Stimulated activated CD4-positive, alpha-beta T cell treated with anti-CD3 and anti-CD28 coated beads, Interleukin-12 subunit alpha, Interleukin-12 subunit beta, amount 100 ng/mL, for 4 hours (primary cell): ENCODE results near the gene CCDC9B.

ENCODE experiments used
- DNase-seq: peaks from one replicate; pipeline ENCODE4 v3.0.0-alpha.2; 2020

CCDC9B gene

GRCh38 chr15:40306371-40306770, 34.4 kb downstream of the CCDC9B start:
- DNase-seq = no peak

DNA sequence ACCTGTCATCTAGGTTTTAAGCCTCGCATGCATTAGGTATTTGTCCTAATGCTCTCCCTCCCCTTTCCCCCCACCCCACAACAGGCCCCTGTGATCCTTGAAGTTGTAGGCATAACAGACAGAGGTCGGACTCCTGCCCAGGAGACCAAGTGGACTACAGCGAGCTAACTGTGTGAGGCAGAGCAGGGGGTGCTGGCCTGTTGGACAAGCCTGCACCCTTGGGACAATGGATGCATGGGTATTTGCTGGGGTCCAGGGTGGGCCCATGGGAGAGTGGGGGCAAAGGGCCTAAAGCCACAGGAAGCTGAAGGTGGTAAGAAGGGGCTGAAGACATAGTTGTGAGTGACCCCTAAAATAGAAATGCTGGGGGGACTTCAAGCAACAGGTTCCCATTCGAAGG, 35.5 kb downstream of the CCDC9B start:
- DNase-seq = no peak

GRCh38 chr15:40303576-40303975, 37.2 kb downstream of the CCDC9B start:
- DNase-seq = no peak

- DNase-seq = no peak
Observed at GRCh38 chr15:40302981-40303380, 37.8 kb downstream of the CCDC9B start.

GRCh38 chr15:40302288-40302886, 38.4 kb downstream of the CCDC9B start:
- DNase-seq = no peak

DNA sequence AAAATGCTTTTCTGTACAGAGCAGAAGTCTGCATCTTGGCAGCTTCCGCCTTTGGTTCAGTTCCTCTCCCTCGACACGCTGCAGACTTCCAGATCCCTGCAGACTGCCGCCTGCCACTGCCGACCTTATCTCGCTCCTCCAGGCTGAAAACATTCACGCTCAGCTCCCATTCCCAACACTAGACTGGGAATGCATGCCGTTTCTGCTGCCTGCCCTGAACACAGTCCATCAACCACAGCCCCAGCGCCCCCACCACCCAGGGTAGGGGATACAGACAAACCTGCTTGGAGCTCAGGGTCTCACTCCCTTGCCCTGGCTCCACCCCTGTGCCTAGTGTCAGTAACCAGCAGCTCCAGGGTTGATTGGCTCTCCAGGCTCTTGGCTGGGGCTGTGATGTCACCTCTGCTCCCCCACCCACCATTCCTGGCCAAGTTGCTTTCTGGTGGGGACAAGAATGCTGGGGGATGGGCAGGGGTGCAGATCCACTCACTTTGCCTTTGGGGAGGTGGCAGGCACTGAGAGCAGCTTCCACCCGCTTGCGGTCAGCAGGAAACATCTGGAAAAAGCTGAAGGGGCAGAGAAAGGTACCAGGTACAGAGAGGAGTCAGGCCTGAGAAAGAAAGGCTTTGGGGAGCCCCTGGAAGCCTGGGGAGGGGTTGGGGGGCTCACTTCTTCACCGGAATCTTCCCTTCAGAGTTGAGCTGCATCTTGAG, 39.1 kb downstream of the CCDC9B start:
- DNase-seq = no peak

- DNase-seq = no peak
Observed at GRCh38 chr15:40300771-40301170, 40.0 kb downstream of the CCDC9B start.

GRCh38 chr15:40300367-40300766, 40.4 kb downstream of the CCDC9B start:
- no peak for DNase-seq

DNA sequence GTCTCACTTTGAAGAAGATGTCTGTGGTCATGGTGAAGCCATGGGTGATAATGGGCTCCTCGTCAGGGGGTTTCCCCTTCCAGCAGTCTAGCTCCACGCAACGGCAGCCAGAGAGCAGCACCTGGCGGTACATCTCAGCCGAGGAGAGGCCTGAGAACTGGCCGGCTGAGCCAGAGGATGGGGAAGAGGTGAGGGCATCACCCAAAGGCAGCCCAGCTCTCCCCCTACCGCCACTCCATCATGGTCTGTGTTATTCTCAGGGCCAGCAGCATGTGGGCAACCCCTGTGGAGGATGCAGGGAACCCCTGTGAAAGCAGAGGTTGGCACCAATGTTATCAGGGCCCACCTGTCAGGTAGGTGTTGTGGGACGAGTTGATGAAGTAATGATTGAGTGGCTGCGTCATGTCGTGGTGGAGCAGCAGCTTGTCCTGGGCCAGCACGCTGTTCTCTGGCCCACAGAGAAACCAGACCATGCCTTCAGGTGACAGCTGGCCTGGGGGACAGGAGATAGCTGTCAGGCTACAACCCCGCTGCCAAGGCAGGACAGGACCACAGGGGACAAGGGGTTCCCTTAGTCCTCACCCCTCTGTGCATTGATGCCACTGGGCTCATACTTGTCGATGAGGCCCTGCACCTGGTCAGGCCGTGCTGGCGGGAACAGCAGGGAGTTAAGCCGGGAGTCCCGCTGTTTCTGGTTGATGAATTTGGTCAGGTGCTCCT, 42.4 kb downstream of the CCDC9B start:
- DNase-seq = no peak

GRCh38 chr15:40297356-40297755, 43.4 kb downstream of the CCDC9B start:
- DNase-seq = no peak

DNA sequence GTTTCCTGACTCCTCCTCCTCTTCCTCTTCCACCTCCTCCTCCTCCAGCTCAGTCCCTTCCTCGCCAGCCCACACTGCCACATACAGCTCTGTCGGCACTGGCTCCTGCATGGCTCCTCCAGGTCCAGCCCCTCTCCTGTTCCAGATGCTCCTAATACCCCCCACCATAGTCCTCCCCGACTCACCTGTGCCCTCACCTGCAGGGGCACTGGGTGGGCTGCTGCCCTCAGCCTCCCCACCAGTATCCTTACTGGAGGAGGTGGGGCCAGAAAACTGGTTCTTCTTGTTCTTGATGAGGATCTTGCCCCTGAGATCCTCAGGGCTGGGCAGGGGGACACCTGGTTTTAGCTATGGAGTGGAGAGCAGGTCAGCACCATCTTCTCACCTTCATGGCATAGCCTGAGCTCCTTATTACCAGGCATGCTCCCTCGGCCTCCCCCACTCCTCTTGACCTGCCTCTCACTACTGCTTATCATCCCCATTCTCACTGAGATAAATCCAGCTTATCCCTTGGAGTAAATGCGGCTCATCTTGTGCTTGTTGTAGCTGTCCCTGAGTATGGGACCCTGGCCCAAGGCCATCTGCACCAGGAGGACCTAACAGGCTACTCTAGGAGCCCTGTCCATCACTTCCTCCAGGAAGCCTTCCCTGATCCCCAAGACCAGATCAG, 44.0 kb downstream of the CCDC9B start:
- DNase-seq = no peak

DNA sequence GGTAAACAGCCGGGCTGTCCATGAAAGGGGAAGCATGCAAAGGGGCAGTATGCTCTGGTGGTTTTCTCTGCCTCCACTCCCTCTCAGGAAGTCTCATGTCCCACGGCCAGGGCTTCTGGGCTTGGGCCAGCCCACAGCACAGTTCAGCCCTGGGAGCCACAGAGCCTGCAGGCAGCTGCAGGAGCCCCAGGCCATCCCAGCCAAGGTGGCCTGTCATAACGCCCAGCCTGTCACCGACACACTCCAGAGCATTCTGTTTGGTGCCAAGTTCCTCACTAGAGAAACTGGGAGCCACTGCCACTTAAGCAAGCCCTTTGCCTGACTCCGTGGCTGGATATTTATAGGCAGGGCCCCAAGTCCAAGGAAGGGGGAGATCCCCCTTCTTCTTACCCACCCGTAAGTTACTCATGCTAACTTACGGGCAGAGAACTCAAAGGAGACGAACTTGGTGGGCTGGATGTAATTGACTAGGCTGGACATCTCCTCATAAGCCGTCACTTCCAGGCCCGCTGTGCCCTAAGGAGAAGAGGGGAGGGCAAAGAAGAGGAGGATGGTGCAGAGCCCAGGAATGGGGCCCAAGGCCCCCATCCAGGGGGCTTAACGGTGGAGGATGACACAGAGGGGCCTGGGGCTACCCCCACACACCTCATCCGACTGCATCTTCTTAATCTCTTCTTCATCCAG, 44.7 kb downstream of the CCDC9B start:
- no peak for DNase-seq

DNA sequence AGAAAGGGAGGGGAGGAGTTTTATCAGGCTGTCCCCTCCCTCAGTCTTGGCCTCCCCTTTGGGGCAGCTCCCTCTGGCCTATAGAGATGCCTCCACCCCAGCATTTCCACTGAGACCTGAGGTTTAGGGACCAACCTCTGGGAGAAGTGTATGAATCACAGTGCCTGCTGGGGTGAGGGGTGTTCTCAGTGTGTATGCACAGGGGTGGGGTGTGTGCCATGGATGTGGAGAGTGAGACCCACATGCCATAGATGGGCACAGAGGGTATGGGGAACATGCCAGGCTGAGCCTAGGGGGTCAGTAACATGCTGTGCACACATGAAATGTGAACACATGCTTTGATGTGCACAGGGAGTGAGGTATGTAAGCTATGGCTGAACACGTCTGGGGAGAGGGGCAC, 45.4 kb downstream of the CCDC9B start:
- DNase-seq = no peak

DNA sequence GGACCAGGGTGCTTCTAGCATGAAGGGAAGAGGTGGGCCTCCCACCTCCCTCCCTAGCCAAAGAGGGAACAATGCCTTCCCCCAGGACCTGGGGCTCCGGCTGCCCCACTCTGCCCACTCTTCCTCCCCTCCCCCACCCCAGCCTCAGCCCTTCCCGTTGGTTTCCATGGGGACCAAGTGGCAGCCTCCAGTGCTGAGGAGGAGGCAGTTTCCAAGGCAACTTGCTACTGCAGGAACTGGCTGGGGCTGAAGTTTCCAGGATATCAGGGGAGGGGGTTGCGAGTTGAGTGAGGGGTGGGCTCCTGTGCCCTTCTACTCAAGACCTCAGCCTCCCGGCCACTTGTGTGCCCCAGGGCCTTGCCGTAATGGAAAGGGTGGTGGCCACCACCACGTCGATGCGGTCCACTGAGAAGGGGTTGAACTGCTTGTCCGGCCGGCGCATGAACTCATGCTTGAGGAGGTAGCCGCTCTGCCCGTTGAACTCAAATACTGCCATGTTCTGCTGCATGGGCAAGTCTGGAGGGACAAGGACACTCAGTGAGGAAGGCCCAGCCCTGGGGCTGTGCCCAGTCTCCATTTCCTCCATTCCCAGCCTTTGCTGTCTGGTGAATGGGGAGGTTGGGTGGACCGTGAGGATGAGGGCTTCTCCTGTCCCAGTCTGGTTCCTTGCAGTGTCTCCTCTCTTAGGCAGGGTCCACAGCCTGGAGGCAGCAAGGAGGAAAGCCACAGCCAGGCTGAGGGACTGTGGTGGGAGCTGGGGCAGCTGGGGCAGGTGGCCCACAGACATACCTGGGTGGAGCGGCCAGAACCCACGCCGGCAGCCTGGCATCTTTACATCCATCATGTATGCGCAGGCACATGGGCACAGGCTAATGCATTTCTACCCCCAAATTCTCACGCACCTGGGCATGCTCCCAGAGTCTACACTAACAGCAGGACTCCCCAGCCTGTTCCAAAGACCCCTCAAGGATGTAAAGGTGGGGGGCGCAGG, 46.5 kb downstream of the CCDC9B start:
- no peak for DNase-seq

DNA sequence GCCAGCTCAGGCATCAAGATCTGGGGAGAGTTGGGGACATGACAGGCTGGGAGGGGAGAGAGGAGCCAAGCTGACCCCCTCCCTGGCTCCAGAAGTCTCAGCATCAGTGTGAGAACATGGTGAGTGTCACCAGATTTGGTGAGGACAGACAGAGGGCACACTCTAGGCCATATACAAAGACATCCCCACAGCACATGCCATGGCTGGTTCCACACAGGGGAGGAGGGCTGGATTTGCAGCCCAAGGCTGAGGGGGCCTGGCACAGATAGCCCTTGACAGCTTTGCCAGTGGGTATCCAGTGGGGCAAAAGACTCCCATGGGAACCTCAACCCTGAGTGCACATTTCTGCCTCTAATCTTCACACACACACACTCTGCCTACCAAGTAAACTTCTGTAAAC, 47.7 kb downstream of the CCDC9B start:
- no peak for DNase-seq

- no peak for DNase-seq
Observed at GRCh38 chr15:40292246-40292645, 48.5 kb downstream of the CCDC9B start.

DNA sequence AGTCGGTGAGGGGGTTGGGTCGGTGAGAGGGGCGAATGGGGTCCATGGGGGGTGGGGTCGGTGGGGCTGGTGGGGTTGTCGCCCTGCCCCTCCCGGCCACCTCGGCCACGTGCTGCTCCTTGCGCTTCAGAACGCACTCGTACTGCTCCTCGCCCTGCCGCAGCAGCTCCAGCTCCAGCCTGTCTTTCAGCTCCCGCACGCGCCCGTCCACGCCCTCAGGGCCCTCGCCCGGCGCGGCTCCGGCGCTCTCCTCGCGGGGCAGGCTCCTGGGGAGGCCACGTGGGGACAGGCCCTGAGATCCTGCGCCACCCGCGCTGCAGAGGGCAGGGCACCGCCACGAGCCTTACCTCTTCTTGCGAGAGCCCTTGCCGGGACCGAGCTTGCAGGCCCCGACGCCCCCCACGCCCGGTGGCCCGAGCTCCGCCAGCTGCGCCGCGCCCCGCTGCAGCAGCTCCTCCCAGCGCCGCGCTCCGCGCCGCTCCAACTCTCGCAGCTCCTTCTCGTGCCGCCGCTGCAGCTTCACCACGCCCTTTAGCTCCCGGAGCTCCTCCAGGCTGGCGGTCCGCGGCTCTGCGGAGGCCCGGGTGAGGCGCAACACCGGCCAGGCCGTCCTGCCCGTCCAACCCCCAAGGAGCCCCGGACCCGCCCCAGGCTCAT, 49.7 kb downstream of the CCDC9B start:
- no peak for DNase-seq

- DNase-seq = no peak
Observed at GRCh38 chr15:40290545-40290917, 50.2 kb downstream of the CCDC9B start.

DNA sequence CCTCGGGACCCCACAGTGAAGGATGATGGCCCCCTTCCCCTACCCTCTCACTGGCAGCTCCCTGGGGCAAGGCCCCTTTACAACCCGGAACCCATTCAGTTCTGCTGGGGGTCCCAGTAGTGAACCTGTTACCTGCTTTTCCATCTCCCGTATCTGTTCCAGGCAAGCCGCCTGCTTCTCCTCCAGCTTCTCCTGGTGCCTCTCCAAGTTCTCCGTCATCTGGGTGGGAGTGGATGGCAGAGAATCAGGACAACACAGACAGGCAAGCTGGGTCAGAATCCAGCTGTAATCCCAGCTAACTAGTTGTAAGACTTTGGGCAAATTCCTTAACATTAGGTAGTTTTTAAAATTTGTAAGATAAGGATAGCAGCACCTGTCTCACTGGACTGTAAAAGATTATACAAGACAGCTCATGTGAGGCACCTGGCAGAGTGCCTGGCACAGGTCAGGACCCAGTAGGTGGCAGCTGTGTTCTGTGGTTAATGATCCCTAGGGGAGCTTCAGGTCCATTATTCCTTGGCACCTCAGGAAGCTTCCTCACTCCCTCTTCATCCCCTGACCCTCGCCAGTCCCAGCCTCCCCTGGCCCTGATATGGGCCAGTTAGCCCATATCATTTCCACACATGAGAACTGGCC, 51.5 kb downstream of the CCDC9B start:
- no peak for DNase-seq

DNA sequence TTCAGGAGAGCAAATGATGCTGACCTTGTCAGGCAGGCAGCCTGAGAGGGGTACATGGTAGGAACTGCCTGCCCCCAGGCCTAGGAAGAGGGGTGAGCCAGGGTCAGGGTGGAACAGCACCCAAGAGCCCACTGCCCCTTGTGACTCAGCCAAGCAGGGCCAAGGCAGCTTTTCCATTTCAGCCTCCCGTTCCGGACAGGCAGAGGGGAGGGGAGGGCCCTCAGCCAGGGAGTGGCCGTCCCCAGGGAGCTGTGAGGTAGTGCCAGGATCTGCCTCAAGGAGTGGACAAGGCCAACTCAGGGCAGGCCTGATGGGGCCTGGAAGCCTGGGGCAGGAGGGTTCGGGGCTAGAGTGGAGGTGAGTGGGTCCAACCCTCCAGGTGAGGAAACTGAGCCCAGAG, 52.8 kb downstream of the CCDC9B start:
- DNase-seq = no peak

- no peak for DNase-seq
Observed at GRCh38 chr15:40287505-40287904, 53.2 kb downstream of the CCDC9B start.
